ENCODE data around the gene SSC5D. TPM values are rescaled to one million over a fixed set of nuclear protein-coding genes. Genes with fewer than 3 reads are reported as not detected.

The SSC5D gene
- total and polyA plus RNA-seq, 9 of the 15 experiments (the other 6 are each of a cell fraction or from before 2014, with no cell fraction given), result 0.04 to 0.71 (median 0.14) TPM; not detected in 2

- TF ChIP-seq, protein P1, sequence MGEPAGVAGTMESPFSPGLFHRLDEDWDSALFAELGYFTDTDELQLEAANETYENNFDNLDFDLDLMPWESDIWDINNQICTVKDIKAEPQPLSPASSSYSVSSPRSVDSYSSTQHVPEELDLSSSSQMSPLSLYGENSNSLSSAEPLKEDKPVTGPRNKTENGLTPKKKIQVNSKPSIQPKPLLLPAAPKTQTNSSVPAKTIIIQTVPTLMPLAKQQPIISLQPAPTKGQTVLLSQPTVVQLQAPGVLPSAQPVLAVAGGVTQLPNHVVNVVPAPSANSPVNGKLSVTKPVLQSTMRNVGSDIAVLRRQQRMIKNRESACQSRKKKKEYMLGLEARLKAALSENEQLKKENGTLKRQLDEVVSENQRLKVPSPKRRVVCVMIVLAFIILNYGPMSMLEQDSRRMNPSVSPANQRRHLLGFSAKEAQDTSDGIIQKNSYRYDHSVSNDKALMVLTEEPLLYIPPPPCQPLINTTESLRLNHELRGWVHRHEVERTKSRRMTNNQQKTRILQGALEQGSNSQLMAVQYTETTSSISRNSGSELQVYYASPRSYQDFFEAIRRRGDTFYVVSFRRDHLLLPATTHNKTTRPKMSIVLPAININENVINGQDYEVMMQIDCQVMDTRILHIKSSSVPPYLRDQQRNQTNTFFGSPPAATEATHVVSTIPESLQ (CRISPR knock-in tag; IDR thresholded peaks at IDR 0.05), result no peak
- TF ChIP-seq PPARD (CRISPR knock-in tag; IDR thresholded peaks at IDR 0.05) (no peak), TBP (optimal IDR thresholded peaks at IDR 0.05; ENCODE audit: low read depth, low read length) (no peak), TAL1 (IDR thresholded peaks at IDR 0.05) (no peak), RBM25 (IDR thresholded peaks at IDR 0.05; ENCODE audit: low read depth, low read length, severe bottlenecking) (no peak), ARID3B (CRISPR knock-in tag; IDR thresholded peaks at IDR 0.05; ENCODE audit: borderline replicate concordance) (no peak), MTA1 (IDR thresholded peaks at IDR 0.05; ENCODE audit: borderline replicate concordance) (no peak), HNRNPUL1 (IDR thresholded peaks at IDR 0.05; ENCODE audit: low read length) (no peak), CBX2 (IDR thresholded peaks at IDR 0.05; ENCODE audit: insufficient read depth, low read length, poor library complexity, severe bottlenecking) (no peak), THRAP3 (IDR thresholded peaks at IDR 0.05; ENCODE audit: borderline replicate concordance) (no peak), ZNF3 (CRISPR knock-in tag; IDR thresholded peaks at IDR 0.05) (no peak), ELF2 (CRISPR knock-in tag; IDR thresholded peaks at IDR 0.05) (no peak), POLR3A (IDR thresholded peaks at IDR 0.05; ENCODE audit: borderline replicate concordance, extremely low read depth, insufficient read depth, insufficient read length) (no peak), ZNF561 (CRISPR knock-in tag; conservative IDR thresholded peaks at IDR 0.05) (no peak), ZNF23 (CRISPR knock-in tag; IDR thresholded peaks at IDR 0.05) (no peak), HNRNPK (IDR thresholded peaks at IDR 0.05; ENCODE audit: low read depth, low read length, poor library complexity, severe bottlenecking) (no peak), RBM34 (IDR thresholded peaks at IDR 0.05; ENCODE audit: borderline replicate concordance, insufficient read depth, low read length) (no peak), E2F1 (CRISPR knock-in tag; IDR thresholded peaks at IDR 0.05) (no peak), MAZ (CRISPR knock-in tag; conservative IDR thresholded peaks at IDR 0.05 in 1 of 2, IDR thresholded peaks at IDR 0.05 in 1 of 2) (peak; percentile 32 to 67; a peak in 3 of 4 replicates), MECOM (CRISPR knock-in tag; IDR thresholded peaks at IDR 0.05) (no peak), GABPB1 (CRISPR knock-in tag; IDR thresholded peaks at IDR 0.05) (0 out of 2 replicates have a peak, but pooled peaks have one; percentile 8), ZBTB1 (CRISPR knock-in tag; IDR thresholded peaks at IDR 0.05; ENCODE audit: borderline replicate concordance, low read depth) (no peak), ZBTB34 (CRISPR knock-in tag; IDR thresholded peaks at IDR 0.05) (no peak)
Observed at GRCh38 chr19:55494172-55494761, 6.0 kb downstream of the SSC5D start (continued).
